GM23338 (cell line): ENCODE measurements around the gene ADAMTS18. TPM values are rescaled to one million over a fixed set of nuclear protein-coding genes. Genes with fewer than 3 reads are reported as not detected.

Source experiments
- ATAC-seq: fragments of 200-7000 bp; cut with Tn5 transposase; 3 replicates; pipeline ENCODE4 v1.9.1; 2020
- DNase-seq: peaks from one replicate; pipeline ENCODE4 v3.0.0-alpha.2; 2015; ENCODE audit warnings: low spot score
- H2AFZ ChIP-seq: fragments of 200-600 bp; sonication (generic); 2 replicates; pipeline ENCODE4 v1.8.0; 2016; ENCODE audit warnings: antibody characterized with exemption, mild to moderate bottlenecking, moderate library complexity
- H3F3A ChIP-seq: fragments of 200-600 bp; sonication (generic); replicated peaks from 2 replicates; pipeline ENCODE4 v1.8.0; 2017; ENCODE audit warnings: antibody characterized with exemption, mixed run types, low read depth
- H3K27ac ChIP-seq: fragments of 200-600 bp; sonication (generic); 2 replicates; pipeline ENCODE4 v1.6.1; 2016; ENCODE audit warnings: low read depth
- H3K27me3 ChIP-seq: fragments of 200-600 bp; sonication (generic); 2 replicates; pipeline ENCODE4 v1.8.0; 2016; ENCODE audit warnings: mild to moderate bottlenecking, mixed run types, moderate library complexity; ENCODE audit not compliant: insufficient read depth
- H3K36me3 ChIP-seq: fragments of 200-600 bp; sonication (generic); 2 replicates; pipeline ENCODE4 v1.8.0; 2016; ENCODE audit warnings: mild to moderate bottlenecking; ENCODE audit not compliant: insufficient read depth
- H3K4me1 ChIP-seq: fragments of 200-600 bp; sonication (generic); 2 replicates; pipeline ENCODE4 v1.8.0; 2016; ENCODE audit warnings: mild to moderate bottlenecking, moderate library complexity; ENCODE audit not compliant: insufficient read depth
- H3K4me2 ChIP-seq: fragments of 200-600 bp; sonication (generic); 2 replicates; pipeline ENCODE4 v1.7.1; 2017; ENCODE audit warnings: mixed run types
- H3K4me3 ChIP-seq: fragments of 200-600 bp; sonication (generic); 2 replicates; pipeline ENCODE4 v1.6.1; 2016; ENCODE audit warnings: mixed run types
- H3K79me2 ChIP-seq: fragments of 200-600 bp; sonication (generic); replicated peaks from 2 replicates; pipeline ENCODE4 v1.8.0; 2017; ENCODE audit warnings: mild to moderate bottlenecking; ENCODE audit not compliant: insufficient read depth
- H3K9me2 ChIP-seq: fragments of 200-600 bp; sonication (generic); 2 replicates; pipeline ENCODE4 v1.8.0; 2017; ENCODE audit not compliant: insufficient read depth
- H4K20me1 ChIP-seq: fragments of 200-600 bp; sonication (generic); replicated peaks from 2 replicates; pipeline ENCODE4 v1.8.0; 2017; ENCODE audit warnings: mild to moderate bottlenecking; ENCODE audit not compliant: insufficient read depth
- H3K27ac Mint-ChIP-seq: 2 replicates; pipeline ENCODE4 v1.8.0; 2020; ENCODE audit warnings: inconsistent platforms, mild to moderate bottlenecking, moderate library complexity, mixed read lengths
- H3K27me3 Mint-ChIP-seq: 3 replicates; pipeline ENCODE4 v1.8.0; 2022; ENCODE audit warnings: low read depth, mild to moderate bottlenecking, moderate library complexity, mixed read lengths, inconsistent platforms; ENCODE audit not compliant: insufficient read depth, poor library complexity
- H3K36me3 Mint-ChIP-seq: 3 replicates; pipeline ENCODE4 v1.8.0; 2021; ENCODE audit warnings: low read depth, mild to moderate bottlenecking, inconsistent platforms, moderate library complexity, mixed read lengths
- H3K4me1 Mint-ChIP-seq: 3 replicates; pipeline ENCODE4 v1.8.0; 2020; ENCODE audit warnings: mild to moderate bottlenecking, inconsistent platforms, mixed read lengths
- H3K4me3 Mint-ChIP-seq: 3 replicates; pipeline ENCODE4 v1.8.0; 2021; ENCODE audit warnings: moderate library complexity, mild to moderate bottlenecking, inconsistent platforms, mixed read lengths
- H3K9me3 Mint-ChIP-seq: 3 replicates; pipeline ENCODE4 v1.8.0; 2020; ENCODE audit warnings: moderate library complexity, mild to moderate bottlenecking, inconsistent platforms, mixed read lengths
- CREB1 ChIP-seq: fragments of 250-450 bp; sonication (Bioruptor Pico); IDR thresholded peaks from 2 replicates; pipeline ENCODE4 v1.5.0; 2020; ENCODE audit warnings: low read depth, mild to moderate bottlenecking, moderate library complexity
- CTCF ChIP-seq, 2 experiments: fragments of 200-600 bp in 1 of 2; sonication (generic) in 1 of 2; conservative IDR thresholded peaks; 2 replicates each; pipeline versions ENCODE4 v1.5.1 to v1.6.1; 2016 to 2017; ENCODE audit warnings: antibody characterized with exemption in 2 of 2, low read depth in 2 of 2, mild to moderate bottlenecking in 2 of 2, moderate library complexity in 1 of 2
- EZH2 ChIP-seq: fragments of 200-600 bp; sonication (generic); IDR thresholded peaks from one replicate; pipeline ENCODE4 v1.8.0; 2017; ENCODE audit warnings: antibody characterized with exemption, mild to moderate bottlenecking, low read depth; ENCODE audit not compliant: unreplicated experiment
- EZH2phosphoT487 ChIP-seq: fragments of 200-600 bp; sonication (generic); IDR thresholded peaks from one replicate; pipeline ENCODE4 v1.8.1; 2018; ENCODE audit warnings: antibody characterized with exemption; ENCODE audit not compliant: unreplicated experiment
- JUNB ChIP-seq: IDR thresholded peaks from one replicate; pipeline ENCODE4 v1.6.1; 2016; ENCODE audit warnings: antibody characterized with exemption; ENCODE audit not compliant: unreplicated experiment
- NANOG ChIP-seq: IDR thresholded peaks from 2 replicates; pipeline ENCODE4 v1.6.1; 2016; ENCODE audit warnings: antibody characterized with exemption, borderline replicate concordance
- POLR2AphosphoS5 ChIP-seq: IDR thresholded peaks from 2 replicates; pipeline ENCODE4 v1.6.1; 2016; ENCODE audit warnings: antibody characterized with exemption, low read depth
- STAT1 ChIP-seq: IDR thresholded peaks from one replicate; pipeline ENCODE4 v1.6.1; 2016; ENCODE audit warnings: antibody characterized with exemption; ENCODE audit not compliant: unreplicated experiment
- ZNF114 ChIP-seq: fragments of 250-450 bp; sonication (Bioruptor Pico); IDR thresholded peaks from 2 replicates; pipeline ENCODE4 v1.5.0; 2020; ENCODE audit warnings: mild to moderate bottlenecking, moderate library complexity
- ZNF331 ChIP-seq: fragments of 250-450 bp; sonication (Bioruptor Pico); IDR thresholded peaks from 2 replicates; pipeline ENCODE4 v1.5.0; 2020; ENCODE audit warnings: low read depth, mild to moderate bottlenecking, moderate library complexity
- ZNF462 ChIP-seq: fragments of 250-450 bp; sonication (Bioruptor Pico); IDR thresholded peaks from 2 replicates; pipeline ENCODE4 v1.5.0; 2020; ENCODE audit warnings: mild to moderate bottlenecking, moderate library complexity
- polyA plus RNA-seq: library from polyadenylated mRNA; unstranded; fragments of >200 nt; fragmentation: Nextera tagmentation; extraction: Ambion mirVana; gene quantifications from 2 replicates; pipeline ENCODE4 v1.2.1, GENCODE V29; 2016
- total RNA-seq: library from RNA; depleted of rRNA; stranded (reverse); fragments of >200 nt; shearing (Covaris generic); gene quantifications from 2 replicates; pipeline ENCODE4 v1.2.3, GENCODE V29; 2014
- TF ChIP-seq, protein P1 (sequence below): IDR thresholded peaks from 2 replicates; pipeline ENCODE4 v1.6.1; 2016; ENCODE audit warnings: antibody characterized with exemption
- TF ChIP-seq, protein P2 (sequence below): IDR thresholded peaks from one replicate; pipeline ENCODE4 v1.6.1; 2018; ENCODE audit warnings: antibody characterized with exemption; ENCODE audit not compliant: unreplicated experiment

Gene ADAMTS18
- total and polyA plus RNA-seq, 2 experiments from 2014 or later: 0.15 to 0.90 TPM

DNA sequence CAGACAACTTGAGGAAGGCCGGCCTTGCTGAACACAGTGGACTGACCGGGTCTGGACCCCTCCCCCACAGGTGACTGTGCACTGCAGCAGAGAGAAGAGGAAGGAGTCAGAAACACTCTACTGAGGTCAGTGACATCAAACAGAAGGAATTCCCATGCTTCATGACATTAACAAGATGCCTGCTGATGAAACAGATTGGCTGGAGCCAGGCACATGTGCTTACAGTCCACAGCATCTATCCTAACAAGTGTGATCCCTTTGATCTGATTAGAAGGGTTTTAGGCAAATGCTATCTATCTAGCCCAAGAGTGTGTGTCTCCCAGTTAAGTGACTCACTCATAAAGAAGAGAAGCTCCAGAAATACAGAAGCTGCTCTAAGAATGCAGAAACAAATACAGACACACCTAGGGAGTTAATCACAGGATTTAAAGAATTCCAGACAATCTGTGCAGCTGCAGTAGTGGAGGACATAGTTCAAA lies 145.5 kb downstream of the ADAMTS18 start:
- H2AFZ ChIP-seq: no peak overlapping the region
- no peak for DNase-seq
- no peaks in the 10 kb centered on the region for H4K20me1 ChIP-seq
- no peaks in the 10 kb centered on the region for H3K27me3 Mint-ChIP-seq
- ATAC-seq: peak; percentile 27; the same call in 1 of the 3 replicates
- H3K9me2 ChIP-seq: no peaks in the 10 kb centered on the region
- H3K36me3 ChIP-seq: no peaks in the 10 kb centered on the region
- no peak overlapping the region for H3K4me3 Mint-ChIP-seq
- H3K9me3 Mint-ChIP-seq: no peaks in the 10 kb centered on the region
- no peak overlapping the region for H3K4me3 ChIP-seq
- no peak overlapping the region for H3K27ac Mint-ChIP-seq
- no peaks in the 10 kb centered on the region for H3F3A ChIP-seq
- H3K36me3 Mint-ChIP-seq: no peaks in the 10 kb centered on the region
- no peak for TF ChIP-seq CTCF (conservative IDR thresholded peaks at IDR 0.05; ENCODE audit: low read depth in 2 of 2)
- no peak for TF ChIP-seq NANOG
- TF ChIP-seq STAT1: no peak
- TF ChIP-seq, protein P1, sequence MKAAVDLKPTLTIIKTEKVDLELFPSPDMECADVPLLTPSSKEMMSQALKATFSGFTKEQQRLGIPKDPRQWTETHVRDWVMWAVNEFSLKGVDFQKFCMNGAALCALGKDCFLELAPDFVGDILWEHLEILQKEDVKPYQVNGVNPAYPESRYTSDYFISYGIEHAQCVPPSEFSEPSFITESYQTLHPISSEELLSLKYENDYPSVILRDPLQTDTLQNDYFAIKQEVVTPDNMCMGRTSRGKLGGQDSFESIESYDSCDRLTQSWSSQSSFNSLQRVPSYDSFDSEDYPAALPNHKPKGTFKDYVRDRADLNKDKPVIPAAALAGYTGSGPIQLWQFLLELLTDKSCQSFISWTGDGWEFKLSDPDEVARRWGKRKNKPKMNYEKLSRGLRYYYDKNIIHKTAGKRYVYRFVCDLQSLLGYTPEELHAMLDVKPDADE: no peak
- no peak for TF ChIP-seq EZH2
- TF ChIP-seq EZH2phosphoT487: no peak
- no peak for TF ChIP-seq ZNF462 (CRISPR knock-in tag)
- TF ChIP-seq ZNF331 (CRISPR knock-in tag): no peak
- TF ChIP-seq POLR2AphosphoS5: no peak
- TF ChIP-seq JUNB: no peak
- TF ChIP-seq ZNF114 (CRISPR knock-in tag): no peak
- TF ChIP-seq, protein P2, sequence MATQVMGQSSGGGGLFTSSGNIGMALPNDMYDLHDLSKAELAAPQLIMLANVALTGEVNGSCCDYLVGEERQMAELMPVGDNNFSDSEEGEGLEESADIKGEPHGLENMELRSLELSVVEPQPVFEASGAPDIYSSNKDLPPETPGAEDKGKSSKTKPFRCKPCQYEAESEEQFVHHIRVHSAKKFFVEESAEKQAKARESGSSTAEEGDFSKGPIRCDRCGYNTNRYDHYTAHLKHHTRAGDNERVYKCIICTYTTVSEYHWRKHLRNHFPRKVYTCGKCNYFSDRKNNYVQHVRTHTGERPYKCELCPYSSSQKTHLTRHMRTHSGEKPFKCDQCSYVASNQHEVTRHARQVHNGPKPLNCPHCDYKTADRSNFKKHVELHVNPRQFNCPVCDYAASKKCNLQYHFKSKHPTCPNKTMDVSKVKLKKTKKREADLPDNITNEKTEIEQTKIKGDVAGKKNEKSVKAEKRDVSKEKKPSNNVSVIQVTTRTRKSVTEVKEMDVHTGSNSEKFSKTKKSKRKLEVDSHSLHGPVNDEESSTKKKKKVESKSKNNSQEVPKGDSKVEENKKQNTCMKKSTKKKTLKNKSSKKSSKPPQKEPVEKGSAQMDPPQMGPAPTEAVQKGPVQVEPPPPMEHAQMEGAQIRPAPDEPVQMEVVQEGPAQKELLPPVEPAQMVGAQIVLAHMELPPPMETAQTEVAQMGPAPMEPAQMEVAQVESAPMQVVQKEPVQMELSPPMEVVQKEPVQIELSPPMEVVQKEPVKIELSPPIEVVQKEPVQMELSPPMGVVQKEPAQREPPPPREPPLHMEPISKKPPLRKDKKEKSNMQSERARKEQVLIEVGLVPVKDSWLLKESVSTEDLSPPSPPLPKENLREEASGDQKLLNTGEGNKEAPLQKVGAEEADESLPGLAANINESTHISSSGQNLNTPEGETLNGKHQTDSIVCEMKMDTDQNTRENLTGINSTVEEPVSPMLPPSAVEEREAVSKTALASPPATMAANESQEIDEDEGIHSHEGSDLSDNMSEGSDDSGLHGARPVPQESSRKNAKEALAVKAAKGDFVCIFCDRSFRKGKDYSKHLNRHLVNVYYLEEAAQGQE: no peak
- no peak for TF ChIP-seq CREB1 (CRISPR knock-in tag)
- H3K4me2 ChIP-seq: no peak overlapping the region
- no peak overlapping the region for H3K27ac ChIP-seq
- peaks cover 5% of the 10 kb centered on the region; the same call in 2 of the 3 replicates for H3K4me1 Mint-ChIP-seq
- H3K4me1 ChIP-seq: no peaks in the 10 kb centered on the region
- H3K27me3 ChIP-seq: no peaks in the 10 kb centered on the region
- no peaks in the 10 kb centered on the region for H3K79me2 ChIP-seq
